Activated CD8-positive, alpha-beta T cell treated with anti-CD3 and anti-CD28 coated beads for 36 hours (primary cell): ENCODE results near the gene OR2L13. TPM values are rescaled to one million over a fixed set of nuclear protein-coding genes. Genes with fewer than 3 reads are reported as not detected.
"Not testable (repeated sequence)": the region's sequence is repeated elsewhere in the genome, so short reads cannot be mapped to it uniquely, and the experiment has no call there.

ENCODE experiments used
- ATAC-seq: fragments of 200-7000 bp; cut with Tn5 transposase; one replicate; pipeline ENCODE4 v1.10.0; 2021; ENCODE audit warnings: mild to moderate bottlenecking, moderate library complexity
- CTCF ChIA-PET: fragments of 350-600 bp; sonication (Branson Sonifier 250); formaldehyde crosslinking; loops from one replicate; lab custom pipeline; 2021; ENCODE audit warnings: antibody characterized with exemption; lab: Charles Lee
- POLR2A ChIA-PET: fragments of 350-600 bp; sonication (Branson Sonifier 250); formaldehyde crosslinking; loops from one replicate; lab custom pipeline; 2021; ENCODE audit warnings: antibody characterized with exemption; lab: Charles Lee
- DNase-seq: peaks from one replicate; pipeline ENCODE4 v3.0.0-alpha.2; 2020
- H3K27ac Mint-ChIP-seq: one replicate; pipeline ENCODE4 v1.8.0; 2021; ENCODE audit warnings: mild to moderate bottlenecking, mixed read lengths
- H3K27me3 Mint-ChIP-seq: one replicate; pipeline ENCODE4 v1.8.0; 2021; ENCODE audit warnings: mixed read lengths
- H3K36me3 Mint-ChIP-seq: one replicate; pipeline ENCODE4 v1.8.0; 2021; ENCODE audit warnings: low read depth, mixed read lengths
- H3K4me1 Mint-ChIP-seq: one replicate; pipeline ENCODE4 v1.8.0; 2021; ENCODE audit warnings: low read depth, mixed read lengths
- H3K4me3 Mint-ChIP-seq: one replicate; pipeline ENCODE4 v1.8.0; 2021; ENCODE audit warnings: mild to moderate bottlenecking, moderate library complexity, mixed read lengths
- H3K9me3 Mint-ChIP-seq: one replicate; pipeline ENCODE4 v1.8.0; 2021; ENCODE audit warnings: mixed read lengths
- CTCF ChIP-seq: fragments of 200-600 bp; IDR thresholded peaks from one replicate; pipeline ENCODE4 v1.8.0; 2022; ENCODE audit warnings: antibody characterized with exemption, mild to moderate bottlenecking
- intact Hi-C: fragments of 100-400 bp; cut with micrococcal nuclease; formaldehyde crosslinking; loops from one replicate; pipeline ENCODE4 v1.10.0; 2022
- total RNA-seq, 2 experiments: library from RNA; stranded (reverse); gene quantifications; one replicate each; pipeline ENCODE4 v1.2.3, GENCODE V29; 2021

OR2L13 gene
- total RNA-seq, 2 experiments from 2014 or later = not detected

- ATAC-seq = no peak
- CTCF ChIA-PET = no interaction called here
- no peaks in the 10 kb centered on the region for H3K4me1 Mint-ChIP-seq
- TF ChIP-seq CTCF = no peak
- DNase-seq = no peak
- POLR2A ChIA-PET = no interaction called here
- peaks cover 26% of the 10 kb centered on the region for H3K9me3 Mint-ChIP-seq
- no peaks in the 10 kb centered on the region for H3K27me3 Mint-ChIP-seq
- H3K27ac Mint-ChIP-seq = no peak overlapping the region
- H3K36me3 Mint-ChIP-seq = no peaks in the 10 kb centered on the region
- no peak overlapping the region for H3K4me3 Mint-ChIP-seq
- intact Hi-C loops = no loop called here
Measured at GRCh38 chr1:248055261-248055660, 39.7 kb upstream of the OR2L13 start.

GRCh38 chr1:248065071-248065470 is 29.9 kb upstream of the OR2L13 start:
- Mint-ChIP-seq H3K4me3 (no peak overlapping the region), H3K27ac (no peak overlapping the region), H3K4me1 (no peaks in the 10 kb centered on the region), H3K9me3 (peaks cover 13% of the 10 kb centered on the region), H3K27me3 (no peaks in the 10 kb centered on the region), H3K36me3 (no peaks in the 10 kb centered on the region)
- intact Hi-C loops = no loop called here
- TF ChIP-seq CTCF = no peak
- ATAC-seq = no peak
- ChIA-PET CTCF (no interaction called here), POLR2A (no interaction called here)
- DNase-seq = no peak

- intact Hi-C loops = no loop called here
- H3K27me3 Mint-ChIP-seq = no peaks in the 10 kb centered on the region
- POLR2A ChIA-PET = no interaction called here
- no peak overlapping the region for H3K27ac Mint-ChIP-seq
- H3K9me3 Mint-ChIP-seq = peaks cover 15% of the 10 kb centered on the region
- CTCF ChIA-PET = no interaction called here
- no peak overlapping the region for H3K4me3 Mint-ChIP-seq
- DNase-seq (no peak), ATAC-seq (no peak)
- no peak for TF ChIP-seq CTCF
- H3K36me3 Mint-ChIP-seq = no peaks in the 10 kb centered on the region
- no peaks in the 10 kb centered on the region for H3K4me1 Mint-ChIP-seq
Measured at GRCh38 chr1:248065604-248066003, 29.4 kb upstream of the OR2L13 start.

- H3K4me3 Mint-ChIP-seq, POLR2A ChIA-PET, CTCF ChIA-PET, H3K27ac Mint-ChIP-seq, intact Hi-C loops, H3K4me1 Mint-ChIP-seq, H3K27me3 Mint-ChIP-seq, H3K36me3 Mint-ChIP-seq, DNase-seq, ATAC-seq: not testable (repeated sequence)
- H3K9me3 Mint-ChIP-seq = peaks cover 11% of the 10 kb centered on the region
Measured at GRCh38 chr1:248083864-248084263, 11.1 kb upstream of the OR2L13 start.

- no peak for TF ChIP-seq CTCF
- H3K4me1 Mint-ChIP-seq = no peaks in the 10 kb centered on the region
- ChIA-PET POLR2A (no interaction called here), CTCF (no interaction called here)
- no peak for DNase-seq
- intact Hi-C loops = no loop called here
- H3K36me3 Mint-ChIP-seq = no peaks in the 10 kb centered on the region
- no peaks in the 10 kb centered on the region for H3K27me3 Mint-ChIP-seq
- H3K9me3 Mint-ChIP-seq = peaks cover 5% of the 10 kb centered on the region
- H3K4me3 Mint-ChIP-seq = no peak overlapping the region
- no peak for ATAC-seq
- no peak overlapping the region for H3K27ac Mint-ChIP-seq
Measured at GRCh38 chr1:248098529-248098928, 3.5 kb downstream of the OR2L13 start.

- H3K27ac Mint-ChIP-seq = no peak overlapping the region
- no peak for ATAC-seq
- no peaks in the 10 kb centered on the region for H3K4me1 Mint-ChIP-seq
- no peak for TF ChIP-seq CTCF
- H3K9me3 Mint-ChIP-seq = peaks cover 16% of the 10 kb centered on the region
- no peaks in the 10 kb centered on the region for H3K36me3 Mint-ChIP-seq
- intact Hi-C loops = no loop called here
- H3K27me3 Mint-ChIP-seq = no peaks in the 10 kb centered on the region
- ChIA-PET CTCF (no interaction called here), POLR2A (no interaction called here)
- H3K4me3 Mint-ChIP-seq = no peak overlapping the region
- no peak for DNase-seq
Measured at GRCh38 chr1:248102847-248103246, 7.9 kb downstream of the OR2L13 start.
